HG03280 (cell line): ENCODE data around the gene ENOX1.

Source experiments
- ATAC-seq: cut with Tn5 transposase; IDR thresholded peaks from one replicate; pipeline ENCODE4 v1.9.1; 2021; ENCODE audit warnings: mild to moderate bottlenecking, moderate library complexity; ENCODE audit not compliant: unreplicated experiment

Gene ENOX1

GRCh38 chr13:43676320-43676719 lies 110.5 kb downstream of the ENOX1 start:
- ATAC-seq: peak; percentile 95

- no peak for ATAC-seq
Observed at GRCh38 chr13:43675577-43675976, 111.2 kb downstream of the ENOX1 start.

- no peak for ATAC-seq
Observed at GRCh38 chr13:43669964-43670363, 116.8 kb downstream of the ENOX1 start.

GRCh38 chr13:43669101-43669500 lies 117.7 kb downstream of the ENOX1 start:
- ATAC-seq: no peak

GRCh38 chr13:43666403-43666802 lies 120.4 kb downstream of the ENOX1 start:
- ATAC-seq: no peak

- no peak for ATAC-seq
Observed at GRCh38 chr13:43665388-43665787, 121.4 kb downstream of the ENOX1 start.

- ATAC-seq: no peak
Observed at GRCh38 chr13:43664700-43665191, 122.0 kb downstream of the ENOX1 start.

- no peak for ATAC-seq
Observed at GRCh38 chr13:43663474-43664090, 123.2 kb downstream of the ENOX1 start.

GRCh38 chr13:43662976-43663375 lies 123.8 kb downstream of the ENOX1 start:
- ATAC-seq: no peak

GRCh38 chr13:43661161-43661830 lies 125.5 kb downstream of the ENOX1 start:
- ATAC-seq: no peak

- ATAC-seq: no peak
Observed at GRCh38 chr13:43657485-43657884, 129.3 kb downstream of the ENOX1 start.

- ATAC-seq: no peak
Observed at GRCh38 chr13:43653980-43654379, 132.8 kb downstream of the ENOX1 start.

GRCh38 chr13:43653395-43653794 lies 133.4 kb downstream of the ENOX1 start:
- no peak for ATAC-seq

GRCh38 chr13:43652760-43653159 lies 134.0 kb downstream of the ENOX1 start:
- no peak for ATAC-seq

- ATAC-seq: no peak
Observed at GRCh38 chr13:43650882-43651281, 135.9 kb downstream of the ENOX1 start.

- ATAC-seq: no peak
Observed at GRCh38 chr13:43648733-43649132, 138.0 kb downstream of the ENOX1 start.

GRCh38 chr13:43647471-43647870 lies 139.3 kb downstream of the ENOX1 start:
- no peak for ATAC-seq

- ATAC-seq: no peak
Observed at GRCh38 chr13:43640476-43640875, 146.3 kb downstream of the ENOX1 start.

- no peak for ATAC-seq
Observed at GRCh38 chr13:43631106-43631505, 155.7 kb downstream of the ENOX1 start.

- ATAC-seq: no peak
Observed at GRCh38 chr13:43629691-43630480, 156.9 kb downstream of the ENOX1 start.

- ATAC-seq: no peak
Observed at GRCh38 chr13:43626994-43627393, 159.8 kb downstream of the ENOX1 start.

- no peak for ATAC-seq
Observed at GRCh38 chr13:43614063-43614462, 172.7 kb downstream of the ENOX1 start.
